GM12875 (cell line): Measurements from ENCODE around the gene USP48.

Experiments
- H3K4me3 ChIP-seq: one replicate; pipeline ENCODE4 v1.5.1; 2011; ENCODE audit warnings: low read depth, low read length, control low read depth
- CTCF ChIP-seq: IDR thresholded peaks from 2 replicates; pipeline ENCODE4 v1.5.1; 2011; ENCODE audit warnings: low read depth, mild to moderate bottlenecking, control low read depth, inconsistent platforms, low read length, moderate library complexity, borderline replicate concordance; ENCODE audit not compliant: insufficient read depth

The USP48 gene

GRCh38 chr1:21657456-21658190 lies 125.3 kb downstream of the USP48 start:
- no peak overlapping the region for H3K4me3 ChIP-seq
- TF ChIP-seq CTCF = no peak

- H3K4me3 ChIP-seq = no peak overlapping the region
- no peak for TF ChIP-seq CTCF
These were observed 127.2 kb downstream of the USP48 start for GRCh38 chr1:21655748-21656147.

- no peak for TF ChIP-seq CTCF
- no peak overlapping the region for H3K4me3 ChIP-seq
These were observed 127.7 kb downstream of the USP48 start for GRCh38 chr1:21655259-21655658.

GRCh38 chr1:21654209-21654608 lies 128.7 kb downstream of the USP48 start:
- TF ChIP-seq CTCF = no peak
- no peak overlapping the region for H3K4me3 ChIP-seq

- no peak for TF ChIP-seq CTCF
- no peak overlapping the region for H3K4me3 ChIP-seq
These were observed 129.2 kb downstream of the USP48 start for GRCh38 chr1:21653744-21654100.

GRCh38 chr1:21652937-21653743 lies 129.8 kb downstream of the USP48 start:
- no peak overlapping the region for H3K4me3 ChIP-seq
- no peak for TF ChIP-seq CTCF
